Spleen (tissue), 11 donors: ENCODE data around the gene YAP1. TPM values are rescaled to one million over a fixed set of nuclear protein-coding genes. Genes with fewer than 3 reads are reported as not detected.

Experiments
- DNase-seq: peaks from one replicate; pipeline ENCODE4 v3.0.0-alpha.2; 2020
- H3K27ac ChIP-seq, 8 donors: fragments of 200-600 bp; sonication (generic) in 7 of 8; 1 replicate in 4 of 8; 2 replicates in 4 of 8; pipeline versions ENCODE4 v1.5.0 to v1.8.0; 2016 to 2021; ENCODE audit warnings: inconsistent platforms in 4 of 8, mild to moderate bottlenecking in 4 of 8, moderate library complexity in 1 of 8
- H3K27me3 ChIP-seq, 7 donors: fragments of 200-600 bp; sonication (generic) in 6 of 7; replicated peaks in 1 of 7; 1 replicate in 4 of 7; 2 replicates in 3 of 7; pipeline versions ENCODE4 v1.5.0 to v1.8.0; 2016 to 2021; ENCODE audit warnings: inconsistent platforms in 3 of 7, mild to moderate bottlenecking in 1 of 7
- H3K36me3 ChIP-seq, 6 donors: fragments of 200-600 bp; sonication (generic) in 5 of 6; 1 replicate in 4 of 6; 2 replicates in 2 of 6; pipeline versions ENCODE4 v1.5.0 to v1.8.0; 2016 to 2021; ENCODE audit warnings: inconsistent platforms in 2 of 6
- H3K4me1 ChIP-seq, 6 donors: fragments of 200-600 bp; sonication (generic) in 5 of 6; 1 replicate in 3 of 6; 2 replicates in 3 of 6; pipeline versions ENCODE4 v1.5.0 to v1.8.0; 2016 to 2021; ENCODE audit warnings: inconsistent platforms in 3 of 6
- H3K4me3 ChIP-seq, 8 donors: fragments of 200-600 bp; sonication (generic) in 7 of 8; 1 replicate in 4 of 8; 2 replicates in 4 of 8; pipeline versions ENCODE4 v1.5.0 to v1.8.0; 2016 to 2021; ENCODE audit warnings: inconsistent platforms in 4 of 8, mild to moderate bottlenecking in 4 of 8, moderate library complexity in 2 of 8
- H3K9me3 ChIP-seq, 8 donors: fragments of 200-600 bp; sonication (generic) in 7 of 8; 1 replicate in 4 of 8; 2 replicates in 4 of 8; pipeline versions ENCODE4 v1.5.0 to v1.8.0; 2016 to 2021; ENCODE audit warnings: inconsistent platforms in 4 of 8
- CTCF ChIP-seq, 11 experiments: fragments of 200-600 bp in 7 of 11; fragments of 450-650 bp in 4 of 11; sonication (generic) in 4 of 11; IDR thresholded peaks in 8 of 11; conservative IDR thresholded peaks in 3 of 11; 1 replicate in 7 of 11; 2 replicates in 4 of 11; pipeline versions ENCODE4 v1.4.0 to v1.8.0; 2016 to 2021; ENCODE audit warnings: antibody characterized with exemption in 11 of 11, inconsistent platforms in 4 of 11, mild to moderate bottlenecking in 1 of 11
- POLR2A ChIP-seq, 3 donors: fragments of 450-650 bp; IDR thresholded peaks; one replicate each; pipeline ENCODE4 v1.5.1; 2017; ENCODE audit warnings: antibody characterized with exemption in 3 of 3, mild to moderate bottlenecking in 1 of 3
- POLR2AphosphoS5 ChIP-seq, 3 donors: sonication (generic); formaldehyde crosslinking; IDR thresholded peaks; one replicate each; pipeline ENCODE4 v1.5.1; 2017; ENCODE audit warnings: antibody characterized with exemption in 3 of 3
- WGBS, 5 donors: extraction: QIAGEN DNeasy Blood & Tissue Kit in 3 of 5; methylation state at CpG; one replicate each; pipeline versions ENCODE4 v1.1.5 to v1.1.7; 2013 to 2018; 5-methylcytosine and 5-hydroxymethylcytosine counted together
- intact Hi-C: fragments of 100-400 bp; cut with DNase I; formaldehyde crosslinking; loops from one replicate; pipeline ENCODE4 v1.15.0; 2023; ENCODE audit warnings: low total_unique reads
- polyA plus RNA-seq, 3 donors: library from polyadenylated mRNA; stranded (reverse); fragments of 200-250 nt; gene quantifications; one replicate each; pipeline ENCODE4 v1.2.1, GENCODE V29; 2013
- total RNA-seq, 7 donors: library from RNA; depleted of rRNA in 3 of 7; stranded (reverse); fragments of >200 nt in 3 of 7; fragmentation: NEBNext Ultra II Directional in 4 of 7; extraction: Animal tissue kit (Norgen Biotek cat#: 25700) in 4 of 7; gene quantifications; one replicate each; pipeline versions ENCODE4 v1.1.0 to v1.2.1, GENCODE V29; 2016 to 2021
- donor health status: healthy with polysubstance abuse.
- donor health status: DM: no; HTN: no; CAD: no; lungs with moderate emphysema.
- donor health status: DM: no; HTN: no; CAD: no.
- donor health status: Bipolar disorder and iron deficiency.
- donor health status: healthy.
- donor health status: DM: no; HTN: no; CAD: no.
- donor health status: DM: yes; HTN: yes; CAD: no.

The YAP1 gene
- total and polyA plus RNA-seq, 10 donors: 4.9 to 37.3 (median 31.4) TPM

GRCh38 chr11:102268083-102268984, 158.1 kb downstream of the YAP1 start:
- intact Hi-C loops: no loop called here
- no peaks in the 10 kb centered on the region for H3K9me3 ChIP-seq
- H3K27ac ChIP-seq: no peak overlapping the region
- DNase-seq: peak; percentile 90
- TF ChIP-seq CTCF (IDR thresholded peaks at IDR 0.05 in 8 of 11, conservative IDR thresholded peaks at IDR 0.05 in 3 of 11): peak in 7 of 11 experiments; percentile 14 to 60 (median 39)
- no peak for TF ChIP-seq POLR2A (IDR thresholded peaks at IDR 0.05)
- peak in 2 of 3 donors; percentile 27 to 46 for TF ChIP-seq POLR2AphosphoS5 (IDR thresholded peaks at IDR 0.05)
- peaks cover 0 to 54% (median 12%) of the 10 kb centered on the region in 7 donors for H3K27me3 ChIP-seq
- H3K4me1 ChIP-seq: peaks cover 5 to 16% (median 14%) of the 10 kb centered on the region in 6 donors
- no peaks in the 10 kb centered on the region for H3K36me3 ChIP-seq
- 24 to 38% (median 25%) methylated on average over 21 to 39 of the region's 39 CpGs for WGBS, 5 donors
- H3K4me3 ChIP-seq: peak overlapping the region; percentile 4 to 62 (median 24)

- intact Hi-C loops: no loop called here
- peak overlapping the region; percentile 4 to 62 (median 24) for H3K4me3 ChIP-seq
- WGBS, 5 donors: 8 to 23% (median 16%) methylated on average over 6 of the region's 6 CpGs
- H3K36me3 ChIP-seq: no peaks in the 10 kb centered on the region
- no peak overlapping the region for H3K27ac ChIP-seq
- DNase-seq: no peak
- peaks cover 5 to 16% (median 14%) of the 10 kb centered on the region in 6 donors for H3K4me1 ChIP-seq
- H3K9me3 ChIP-seq: no peaks in the 10 kb centered on the region
- H3K27me3 ChIP-seq: peaks cover 0 to 61% (median 12%) of the 10 kb centered on the region in 7 donors
- TF ChIP-seq POLR2AphosphoS5 (IDR thresholded peaks at IDR 0.05) (no peak), POLR2A (IDR thresholded peaks at IDR 0.05) (no peak), CTCF (IDR thresholded peaks at IDR 0.05 in 8 of 11, conservative IDR thresholded peaks at IDR 0.05 in 3 of 11) (peak in 1 of 11 experiments; percentile 23)
Observed at GRCh38 chr11:102268985-102269470, 158.8 kb downstream of the YAP1 start.

- TF ChIP-seq POLR2A (IDR thresholded peaks at IDR 0.05): no peak
- no peak for TF ChIP-seq POLR2AphosphoS5 (IDR thresholded peaks at IDR 0.05)
- TF ChIP-seq CTCF (IDR thresholded peaks at IDR 0.05 in 8 of 11, conservative IDR thresholded peaks at IDR 0.05 in 3 of 11): no peak
- Histone ChIP-seq H3K27ac (no peak overlapping the region), H3K27me3 (peaks cover 0 to 64% (median 12%) of the 10 kb centered on the region in 7 donors), H3K4me1 (peaks cover 5 to 16% (median 14%) of the 10 kb centered on the region in 6 donors), H3K4me3 (no peak overlapping the region), H3K36me3 (no peaks in the 10 kb centered on the region), H3K9me3 (no peaks in the 10 kb centered on the region)
- intact Hi-C loops: no loop called here
- no peak for DNase-seq
- WGBS, 5 donors: 73 to 86% (median 77%) methylated on average over 2 of the region's 2 CpGs
Observed at GRCh38 chr11:102269927-102270326, 159.7 kb downstream of the YAP1 start.
